Urothelium cell line (cell line): Measurements from ENCODE around the gene C1orf87.

Experiments
- DNase-seq: peaks from one replicate; pipeline ENCODE4 v3.0.0; 2011; ENCODE audit warnings: low spot score, mixed read lengths
- FAIRE-seq: peaks from 2 replicates; lab custom pipeline; 2011; peaks lifted over from hg19 to GRCh38; lab: Jason Lieb, UNC

C1orf87 gene

DNA sequence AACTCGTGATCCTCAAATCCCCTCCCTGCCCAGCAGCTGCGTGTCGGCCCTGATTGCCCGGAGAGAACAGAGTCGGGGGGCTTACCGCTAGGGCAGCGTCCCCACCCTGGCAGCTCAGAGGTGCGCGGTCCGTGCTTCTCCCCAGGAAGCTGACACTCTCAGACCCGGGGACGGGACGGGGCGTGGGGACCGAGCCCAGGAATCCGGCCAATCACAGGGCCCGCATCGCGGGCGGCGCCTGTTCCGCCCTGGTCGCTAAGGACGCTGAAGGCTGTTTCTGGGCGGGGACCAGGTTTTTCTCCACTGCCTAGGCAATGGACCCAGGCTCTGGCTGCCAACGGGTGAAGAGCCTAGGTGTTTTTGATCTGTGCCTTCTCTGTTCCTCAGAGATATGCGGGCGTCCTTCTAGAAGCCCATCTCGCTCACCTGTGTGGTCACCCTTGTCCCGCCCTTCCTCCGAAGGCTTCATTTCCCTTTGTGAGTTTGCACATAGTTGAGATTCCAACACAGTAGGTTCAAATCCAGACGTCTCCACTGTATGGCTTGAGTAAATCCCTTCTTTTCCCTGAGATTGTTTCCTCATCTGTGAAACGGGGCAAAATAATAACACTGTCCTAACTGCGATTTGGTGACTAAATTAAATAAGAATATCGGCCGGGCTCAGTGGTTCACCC, at the start of gene C1orf87:
C1orf87 (minus strand) TSS at position 166 of the 674 bp plus-strand sequence. CDS start 1,127 bp downstream, outside the sequence.
- DNase-seq: no peak
- no peak for FAIRE-seq

DNA sequence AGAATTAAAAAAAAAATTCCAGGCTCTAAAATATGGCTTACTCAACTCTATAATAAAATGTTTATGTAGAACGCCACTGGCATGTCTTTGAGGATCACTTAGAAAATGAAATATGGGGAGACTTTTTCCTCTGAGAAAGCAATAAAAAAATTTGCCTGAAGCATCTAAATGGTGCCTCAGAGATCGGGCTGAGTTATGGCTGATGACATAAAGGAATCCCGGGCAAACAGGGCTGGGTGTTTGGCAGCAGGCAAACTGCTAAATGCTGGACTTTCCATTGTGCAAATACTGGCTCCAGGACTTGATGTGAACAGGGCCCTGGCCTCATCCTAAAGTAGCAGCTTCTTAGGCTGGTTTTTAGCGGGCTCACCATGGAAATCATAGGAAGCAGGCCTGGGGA, 44.5 kb upstream of the C1orf87 start:
- no peak for FAIRE-seq
- no peak for DNase-seq

GRCh38 chr1:60114745-60115318, 41.3 kb upstream of the C1orf87 start:
- DNase-seq: no peak
- no peak for FAIRE-seq

- no peak for DNase-seq
- no peak for FAIRE-seq
Measured at GRCh38 chr1:60113596-60113995, 40.0 kb upstream of the C1orf87 start.

GRCh38 chr1:60113028-60113427, 39.5 kb upstream of the C1orf87 start:
- no peak for DNase-seq
- FAIRE-seq: no peak

DNA sequence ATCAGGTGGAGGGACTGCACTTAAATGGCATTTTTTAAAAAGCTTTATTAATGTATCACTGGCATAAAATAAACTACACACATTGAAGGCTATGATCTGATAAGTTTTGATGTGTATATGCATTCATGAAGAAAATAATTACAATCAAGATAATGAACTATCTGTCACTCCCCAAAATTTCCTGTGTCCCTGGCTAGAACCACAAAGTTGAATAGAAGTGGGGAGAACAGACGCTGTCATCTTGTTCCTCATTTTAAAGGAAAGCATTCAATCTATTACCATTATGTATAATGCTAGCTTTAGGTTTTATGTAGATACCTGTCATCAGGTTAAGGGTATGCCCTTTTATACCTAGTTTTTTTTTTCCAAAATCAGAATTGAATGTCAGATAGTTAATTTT, 38.1 kb upstream of the C1orf87 start:
- FAIRE-seq (no peak), DNase-seq (no peak)

DNA sequence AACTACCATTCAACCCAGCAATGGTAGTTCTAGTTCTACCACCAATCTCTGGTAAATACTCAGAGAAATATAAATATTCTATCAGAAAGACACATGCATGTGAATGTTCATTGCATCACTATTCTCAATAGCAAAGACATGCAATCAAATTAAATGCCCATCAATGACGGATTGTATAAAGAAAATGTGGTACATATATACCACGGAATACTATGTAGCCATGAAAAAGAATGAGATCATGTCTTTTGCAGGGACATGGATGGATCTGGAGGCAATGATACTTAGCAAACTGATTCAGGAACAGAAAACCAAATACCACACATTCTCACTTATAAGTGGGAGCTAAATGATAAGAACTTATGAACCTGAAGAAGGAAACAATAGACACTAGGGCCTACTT, 37.5 kb upstream of the C1orf87 start:
- FAIRE-seq (no peak), DNase-seq (no peak)

- DNase-seq (no peak), FAIRE-seq (peak; percentile 23)
Measured at GRCh38 chr1:60108196-60108595, 34.6 kb upstream of the C1orf87 start.

GRCh38 chr1:60103186-60103585, 29.6 kb upstream of the C1orf87 start:
- no peak for FAIRE-seq
- no peak for DNase-seq

- FAIRE-seq (no peak), DNase-seq (no peak)
Measured at GRCh38 chr1:60102267-60103061, 28.9 kb upstream of the C1orf87 start.

DNA sequence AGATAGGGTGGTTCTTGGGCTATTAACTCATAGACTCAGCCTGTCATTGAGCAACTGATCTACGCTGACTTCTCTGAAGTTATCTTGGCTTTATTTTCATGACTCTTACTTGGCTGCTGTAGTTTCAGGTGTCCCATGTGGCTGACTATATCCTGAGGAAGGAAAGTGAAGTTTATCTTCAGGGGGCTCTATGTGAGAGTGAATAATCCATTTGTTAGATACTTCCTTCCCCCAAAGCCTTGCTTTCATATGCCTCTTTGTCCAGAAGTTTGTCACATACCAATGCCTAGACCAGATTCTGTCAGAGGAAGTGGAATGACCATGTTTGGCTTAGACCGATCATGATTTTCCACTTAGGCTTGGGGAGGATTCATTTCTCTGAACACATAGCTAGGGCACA, 27.9 kb upstream of the C1orf87 start:
- FAIRE-seq: no peak
- DNase-seq: no peak

- FAIRE-seq: no peak
Measured at GRCh38 chr1:60091195-60091715, 17.7 kb upstream of the C1orf87 start.

DNA sequence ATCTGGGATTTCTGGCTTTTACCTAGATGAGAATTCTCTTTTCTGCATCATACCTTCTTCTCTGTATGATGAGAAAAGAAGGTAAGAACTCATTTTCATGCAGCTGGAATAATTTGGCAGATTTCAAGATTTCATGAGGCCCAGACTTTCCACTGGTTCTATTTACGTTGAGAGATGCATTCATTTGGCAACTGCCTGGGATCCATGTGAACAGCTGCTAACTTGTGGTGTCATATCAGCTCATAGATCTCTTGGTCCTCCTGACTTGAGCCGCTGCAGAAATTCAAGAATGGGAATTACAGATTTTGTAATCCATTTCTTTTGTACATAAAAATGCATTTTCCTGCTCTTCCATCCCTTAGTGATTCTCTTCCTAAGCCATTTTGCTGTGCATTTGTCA, 17.1 kb upstream of the C1orf87 start:
- no peak for FAIRE-seq
- DNase-seq: no peak

More at GRCh38 chr1:60091195-60091715, 17.7 kb upstream of the C1orf87 start:
- no peak for DNase-seq

DNA sequence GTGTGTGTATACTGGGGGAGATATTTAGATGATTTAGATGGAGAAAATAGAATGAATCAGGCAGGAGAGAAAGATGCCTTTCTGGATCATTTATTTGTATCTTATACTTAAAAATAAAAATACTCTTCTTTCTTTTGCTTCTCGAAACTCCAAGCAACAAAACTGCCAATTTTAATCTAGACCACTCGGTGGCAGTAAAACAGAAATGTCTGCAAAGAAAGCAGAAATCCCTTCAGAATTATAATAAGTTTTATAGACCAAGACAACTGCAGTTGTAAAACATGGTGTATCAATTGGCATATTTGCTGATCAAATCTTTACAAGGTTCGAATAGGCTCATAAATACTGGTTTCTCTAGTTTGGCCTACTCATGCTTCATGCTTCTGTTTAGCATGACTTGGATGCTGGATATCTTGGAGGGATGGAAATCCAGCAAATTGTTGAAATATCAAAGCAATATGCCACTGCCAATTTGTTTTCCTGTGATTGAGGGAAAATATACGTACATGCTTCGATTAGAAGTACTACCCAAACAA, 15.1 kb upstream of the C1orf87 start:
- FAIRE-seq (no peak), DNase-seq (no peak)

DNA sequence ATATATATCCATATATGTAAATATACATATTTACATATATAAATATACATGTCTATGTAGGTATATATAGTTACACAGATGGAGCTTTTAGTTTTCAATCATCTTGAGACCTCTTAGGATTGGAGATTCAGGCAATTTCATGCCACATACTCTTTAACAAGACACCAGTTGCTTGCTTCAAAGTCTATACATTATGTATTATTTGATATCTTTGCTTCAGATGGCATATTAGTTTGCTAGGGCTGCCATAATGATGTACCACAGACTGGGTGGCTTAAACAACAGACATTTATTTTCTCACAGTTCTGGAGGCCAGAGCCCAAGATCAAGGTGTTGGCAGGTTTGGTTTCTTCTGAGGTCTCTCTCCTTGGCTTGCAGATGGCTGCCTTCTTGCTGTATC, 14.1 kb upstream of the C1orf87 start:
- FAIRE-seq (no peak), DNase-seq (no peak)

DNA sequence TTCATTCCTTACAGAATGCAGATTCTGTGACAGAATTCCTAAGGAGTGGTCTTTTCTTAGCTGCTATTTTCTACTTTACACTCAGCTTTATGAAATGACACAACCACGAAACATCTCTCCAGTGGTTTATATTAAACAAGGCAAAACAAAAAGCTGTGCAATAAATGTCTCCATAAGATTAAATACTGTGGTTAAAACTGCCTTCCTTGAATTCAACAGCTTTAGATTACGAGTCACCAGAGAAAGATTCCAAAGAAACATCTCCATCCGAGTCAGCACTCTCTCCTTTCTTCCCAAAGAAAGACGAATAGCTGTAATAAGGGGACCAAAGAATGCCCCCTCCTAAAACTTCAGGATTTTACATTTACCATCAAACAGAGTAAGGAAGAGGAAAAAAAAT, 4.6 kb upstream of the C1orf87 start:
- FAIRE-seq (no peak), DNase-seq (no peak)

GRCh38 chr1:60071296-60071695, 2.3 kb downstream of the C1orf87 start:
- DNase-seq (no peak), FAIRE-seq (no peak)

DNA sequence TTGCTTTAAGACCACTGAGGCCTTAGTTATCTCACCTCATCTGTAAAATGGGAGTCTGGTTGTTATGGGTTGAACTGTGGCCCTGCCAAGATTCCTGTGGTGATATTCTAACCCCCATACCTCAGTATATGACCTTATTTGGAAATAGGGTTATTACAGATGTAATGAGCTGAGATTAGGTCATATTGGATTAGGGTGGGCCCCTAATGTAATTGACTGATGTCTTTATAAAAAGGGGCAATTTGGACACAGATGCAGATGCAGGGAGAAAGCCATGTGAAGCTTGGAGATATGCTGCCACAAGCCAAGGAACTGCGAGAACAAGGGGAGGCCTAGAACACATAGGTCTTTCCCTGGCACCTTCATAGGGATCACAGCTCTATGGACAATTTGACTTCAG, 3.9 kb downstream of the C1orf87 start:
- FAIRE-seq: no peak
- no peak for DNase-seq

GRCh38 chr1:60068393-60069045, 5.1 kb downstream of the C1orf87 start:
- no peak for FAIRE-seq
- DNase-seq: no peak

- DNase-seq: no peak
- no peak for FAIRE-seq
Measured at GRCh38 chr1:60066001-60066400, 7.6 kb downstream of the C1orf87 start.

DNA sequence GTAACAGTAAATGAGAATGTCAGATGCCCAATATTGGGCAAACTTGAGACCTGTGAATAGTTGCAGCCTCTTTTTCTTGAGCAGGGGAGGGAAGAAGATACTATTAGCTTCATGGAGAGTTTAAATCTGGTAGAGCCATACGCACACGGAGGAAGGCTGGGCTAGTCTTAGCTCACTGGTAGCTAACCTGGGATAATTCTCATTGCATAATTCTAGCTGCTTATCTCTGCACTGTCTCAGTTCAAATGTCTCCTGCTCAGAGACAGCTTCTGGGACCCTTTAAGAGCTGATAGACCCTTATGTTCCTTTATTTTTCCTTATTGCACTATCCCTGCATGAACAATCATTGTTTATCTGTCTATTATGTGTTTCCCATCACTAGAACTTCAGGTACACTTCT, 8.4 kb downstream of the C1orf87 start:
- DNase-seq (no peak), FAIRE-seq (no peak)
